ENCODE results near the gene GATA5.
"Not testable (repeated sequence)": the region's sequence is repeated elsewhere in the genome, so short reads cannot be mapped to it uniquely, and the experiment has no call there.

GATA5 gene

GRCh38 chr20:62503401-62504178, 27.8 kb upstream of the GATA5 start:
- no peak for DNase-seq

GRCh38 chr20:62502496-62503095, 26.8 kb upstream of the GATA5 start:
- no peak for DNase-seq

GRCh38 chr20:62501801-62502495, 26.2 kb upstream of the GATA5 start:
- peak; percentile 75 for DNase-seq

GRCh38 chr20:62500237-62500864, 24.6 kb upstream of the GATA5 start:
- DNase-seq, result peak; percentile 73

GRCh38 chr20:62499758-62500236, 24.0 kb upstream of the GATA5 start:
- DNase-seq, result no peak

GRCh38 chr20:62498874-62499273, 23.1 kb upstream of the GATA5 start:
- no peak for DNase-seq

GRCh38 chr20:62496568-62497218, 20.9 kb upstream of the GATA5 start:
- DNase-seq, result no peak

GRCh38 chr20:62495749-62496567, 20.2 kb upstream of the GATA5 start:
- no peak for DNase-seq

- no peak for DNase-seq
Measured at GRCh38 chr20:62494980-62495748, 19.4 kb upstream of the GATA5 start.

GRCh38 chr20:62494537-62494936, 18.7 kb upstream of the GATA5 start:
- no peak for DNase-seq

- no peak for DNase-seq
Measured at GRCh38 chr20:62493886-62494285, 18.1 kb upstream of the GATA5 start.

GRCh38 chr20:62493253-62493885, 17.6 kb upstream of the GATA5 start:
- no peak for DNase-seq

- DNase-seq, result no peak
Measured at GRCh38 chr20:62492711-62493110, 16.9 kb upstream of the GATA5 start.

GRCh38 chr20:62490783-62491182, 15.0 kb upstream of the GATA5 start:
- not testable (repeated sequence) for DNase-seq

- DNase-seq, result no peak
Measured at GRCh38 chr20:62489932-62490263, 14.1 kb upstream of the GATA5 start.

GRCh38 chr20:62489186-62489931, 13.6 kb upstream of the GATA5 start:
- no peak for DNase-seq

- DNase-seq, result no peak
Measured at GRCh38 chr20:62488470-62488869, 12.7 kb upstream of the GATA5 start.

- no peak for DNase-seq
Measured at GRCh38 chr20:62487561-62488354, 12.0 kb upstream of the GATA5 start.

GRCh38 chr20:62487118-62487517, 11.3 kb upstream of the GATA5 start:
- DNase-seq, result no peak
